Cardiac muscle cell (in vitro differentiated cells and primary cell): Measurements from ENCODE around the gene HEATR9. TPM values are rescaled to one million over a fixed set of nuclear protein-coding genes. Genes with fewer than 3 reads are reported as not detected.

Experiments
- DNase-seq, 2 donors: peaks; one replicate each; pipeline versions ENCODE4 v3.0.0 to v3.0.0-alpha.2; 2010 to 2017; ENCODE audit warnings: low read depth in 1 of 2, low spot score in 1 of 2
- H3K27ac ChIP-seq: fragments of 200-600 bp; sonication (generic); 2 replicates; pipeline ENCODE4 v1.5.1; 2016
- H3K27me3 ChIP-seq: fragments of 200-600 bp; sonication (generic); 2 replicates; pipeline ENCODE4 v1.6.0; 2016; ENCODE audit warnings: control low read depth
- H3K36me3 ChIP-seq: fragments of 200-600 bp; sonication (generic); 2 replicates; pipeline ENCODE4 v1.5.1; 2016; ENCODE audit warnings: control low read depth
- H3K4me1 ChIP-seq: fragments of 200-600 bp; sonication (generic); 2 replicates; pipeline ENCODE4 v1.8.1; 2017; ENCODE audit warnings: low read depth, mild to moderate bottlenecking, mixed run types
- H3K4me3 ChIP-seq: fragments of 200-600 bp; sonication (generic); 2 replicates; pipeline ENCODE4 v1.5.1; 2016; ENCODE audit warnings: mild to moderate bottlenecking
- H3K9me3 ChIP-seq: fragments of 200-600 bp; sonication (generic); 2 replicates; pipeline ENCODE4 v1.5.1; 2017; ENCODE audit warnings: low read depth, mild to moderate bottlenecking, control low read depth
- CTCF ChIP-seq: IDR thresholded peaks from 2 replicates; pipeline ENCODE4 v1.5.1; 2012; ENCODE audit warnings: low read depth, mild to moderate bottlenecking, low read length
- polyA plus RNA-seq: library from polyadenylated mRNA; unstranded; fragments of >200 nt; fragmentation: Nextera tagmentation; extraction: Ambion mirVana; gene quantifications from 2 replicates; pipeline ENCODE4 v1.2.1, GENCODE V29; 2016
- total RNA-seq: library from RNA; depleted of rRNA; stranded (reverse); fragments of >200 nt; gene quantifications from 2 replicates; pipeline ENCODE4 v1.2.3, GENCODE V29; 2016

The HEATR9 gene
- total and polyA plus RNA-seq, 2 experiments from 2014 or later = 0.09 TPM; not detected in 1

GRCh38 chr17:35817196-35817595, 51.5 kb downstream of the HEATR9 start:
- H3K36me3 ChIP-seq = peaks cover 36% of the 10 kb centered on the region
- no peak for TF ChIP-seq CTCF
- no peaks in the 10 kb centered on the region for H3K27me3 ChIP-seq
- no peak overlapping the region for H3K4me3 ChIP-seq
- no peaks in the 10 kb centered on the region for H3K9me3 ChIP-seq
- no peak overlapping the region for H3K27ac ChIP-seq
- H3K4me1 ChIP-seq = no peaks in the 10 kb centered on the region
- no peak for DNase-seq

- Histone ChIP-seq H3K4me3 (no peak overlapping the region), H3K9me3 (no peaks in the 10 kb centered on the region), H3K4me1 (peaks cover under 1% of the 10 kb centered on the region), H3K27me3 (no peaks in the 10 kb centered on the region), H3K27ac (no peak overlapping the region), H3K36me3 (peaks cover 32% of the 10 kb centered on the region)
- no peak for DNase-seq
- TF ChIP-seq CTCF = no peak
Measured at GRCh38 chr17:35816723-35817122, 52.0 kb downstream of the HEATR9 start.

- DNase-seq = peak in 1 of 2 donors; percentile 41
- Histone ChIP-seq H3K9me3 (no peaks in the 10 kb centered on the region), H3K4me3 (no peak overlapping the region), H3K36me3 (no peaks in the 10 kb centered on the region), H3K4me1 (peaks cover 14% of the 10 kb centered on the region), H3K27me3 (no peaks in the 10 kb centered on the region), H3K27ac (no peak overlapping the region)
- TF ChIP-seq CTCF = no peak
Measured at GRCh38 chr17:35812456-35812855, 56.2 kb downstream of the HEATR9 start.

GRCh38 chr17:35811759-35812158, 56.9 kb downstream of the HEATR9 start:
- no peaks in the 10 kb centered on the region for H3K36me3 ChIP-seq
- H3K9me3 ChIP-seq = no peaks in the 10 kb centered on the region
- H3K27ac ChIP-seq = no peak overlapping the region
- peaks cover 14% of the 10 kb centered on the region for H3K4me1 ChIP-seq
- TF ChIP-seq CTCF = no peak
- H3K4me3 ChIP-seq = peak overlapping the region; percentile 75
- H3K27me3 ChIP-seq = no peaks in the 10 kb centered on the region
- no peak for DNase-seq

GRCh38 chr17:35809855-35810461, 58.7 kb downstream of the HEATR9 start:
- no peaks in the 10 kb centered on the region for H3K36me3 ChIP-seq
- peak overlapping the region; percentile 75 for H3K4me3 ChIP-seq
- no peak for TF ChIP-seq CTCF
- peak overlapping the region; percentile 98 for H3K27ac ChIP-seq
- DNase-seq = no peak
- no peaks in the 10 kb centered on the region for H3K9me3 ChIP-seq
- peaks cover 14% of the 10 kb centered on the region for H3K4me1 ChIP-seq
- H3K27me3 ChIP-seq = no peaks in the 10 kb centered on the region
